ENCODE data around the gene SFMBT2.

Gene SFMBT2

DNA sequence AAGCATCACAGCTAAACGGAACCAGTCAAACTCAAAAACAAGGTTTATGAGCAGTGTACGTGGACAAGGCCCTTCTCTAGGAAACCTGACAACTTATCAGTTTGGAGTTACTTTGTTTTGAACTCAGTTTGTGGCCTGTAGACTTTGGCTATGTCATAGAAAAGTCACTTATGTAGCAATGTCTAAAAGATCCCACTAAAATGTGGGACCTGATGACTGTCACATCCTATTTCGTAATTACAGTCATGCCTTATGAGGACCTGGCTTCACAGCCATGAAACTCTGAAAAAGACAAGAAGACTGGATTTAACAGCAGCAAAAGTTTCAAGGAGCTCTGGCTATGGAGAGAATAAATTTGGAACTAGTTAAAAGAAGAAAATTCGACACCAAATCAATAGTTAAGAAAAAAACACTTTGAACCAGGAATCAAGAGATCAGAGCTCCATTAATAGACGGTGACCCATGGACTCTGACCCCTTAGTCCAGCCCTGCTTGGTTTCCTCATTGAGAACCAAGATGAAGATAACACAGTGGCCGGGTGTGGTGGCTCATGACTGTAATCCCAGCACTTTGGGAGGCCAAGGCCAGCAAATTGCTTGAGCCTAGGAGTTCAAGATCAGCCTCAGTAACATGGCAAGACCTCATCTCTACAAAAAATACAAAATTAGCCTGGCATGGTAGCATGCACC lies 204.3 kb downstream of the SFMBT2 start:
- no peak for DNase-seq
- Histone ChIP-seq H3K4me1 (ENCODE audit: control extremely low read depth in 1 of 4, control insufficient read depth in 4 of 4, insufficient read depth in 4 of 4, low read length in 3 of 4) (peaks cover 0 to 3% (median 0%) of the 10 kb centered on the region in 4 experiments), H3K36me3 (ENCODE audit: control insufficient read depth in 4 of 4, insufficient read depth in 4 of 4, low read length in 3 of 4) (peaks cover 0 to 34% (median 14%) of the 10 kb centered on the region in 4 experiments), H3K9me3 (ENCODE audit: control extremely low read depth in 1 of 5, control insufficient read depth in 4 of 5, insufficient read depth in 2 of 5, low read depth in 1 of 5, low read length in 4 of 5) (no peaks in the 10 kb centered on the region), H3K27ac (ENCODE audit: insufficient read depth in 1 of 2, low read depth in 1 of 2, low read length in 2 of 2, poor library complexity in 1 of 2, severe bottlenecking in 2 of 2) (no peak overlapping the region), H3K4me3 (ENCODE audit: control insufficient read depth in 1 of 7, extremely low read depth in 1 of 7, insufficient read depth in 4 of 7, low read depth in 2 of 7, low read length in 6 of 7) (no peak overlapping the region), H3K27me3 (replicated peaks in 2 of 5; ENCODE audit: control insufficient read depth in 4 of 5, insufficient read depth in 5 of 5, low read length in 4 of 5) (no peaks in the 10 kb centered on the region)
- WGBS (ENCODE audit: insufficient coverage) = 96% methylated on average over 6 of the region's 6 CpGs
- POLR2A ChIA-PET = no interaction called here
- CTCF ChIA-PET = no interaction called here

DNA sequence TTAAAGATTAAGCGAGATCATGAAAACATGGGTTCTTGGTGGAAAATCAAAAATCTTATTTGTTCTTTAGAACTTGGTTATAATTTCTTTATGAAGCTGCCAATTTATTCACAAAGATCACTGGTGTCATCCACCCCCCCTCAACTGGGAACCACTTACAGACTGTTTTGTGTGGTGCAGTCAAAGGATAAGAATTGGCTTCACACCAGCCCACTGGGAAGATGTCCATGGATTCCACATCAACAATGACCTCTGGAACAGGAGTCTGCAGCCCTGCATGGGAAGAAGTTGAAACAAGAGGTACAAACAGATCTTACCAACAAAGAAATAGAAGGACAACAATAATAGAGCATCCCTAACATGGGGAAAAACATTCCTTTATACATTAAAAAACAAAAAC lies 205.2 kb downstream of the SFMBT2 start:
- no peak overlapping the region for H3K27ac ChIP-seq (ENCODE audit: insufficient read depth in 1 of 2, low read depth in 1 of 2, low read length in 2 of 2, poor library complexity in 1 of 2, severe bottlenecking in 2 of 2)
- ChIA-PET CTCF (no interaction called here), POLR2A (no interaction called here)
- H3K36me3 ChIP-seq (ENCODE audit: control insufficient read depth in 4 of 4, insufficient read depth in 4 of 4, low read length in 3 of 4) = peaks cover 0 to 31% (median 16%) of the 10 kb centered on the region in 4 experiments
- H3K9me3 ChIP-seq (ENCODE audit: control extremely low read depth in 1 of 5, control insufficient read depth in 4 of 5, insufficient read depth in 2 of 5, low read depth in 1 of 5, low read length in 4 of 5) = no peaks in the 10 kb centered on the region
- H3K4me1 ChIP-seq (ENCODE audit: control extremely low read depth in 1 of 4, control insufficient read depth in 4 of 4, insufficient read depth in 4 of 4, low read length in 3 of 4) = peaks cover 0 to 3% (median 0%) of the 10 kb centered on the region in 4 experiments
- no CpG with 5 or more reads among the region's 1 CpG for WGBS (ENCODE audit: insufficient coverage)
- no peak for DNase-seq
- H3K27me3 ChIP-seq (replicated peaks in 2 of 5; ENCODE audit: control insufficient read depth in 4 of 5, insufficient read depth in 5 of 5, low read length in 4 of 5) = no peaks in the 10 kb centered on the region
- H3K4me3 ChIP-seq (ENCODE audit: control insufficient read depth in 1 of 7, extremely low read depth in 1 of 7, insufficient read depth in 4 of 7, low read depth in 2 of 7, low read length in 6 of 7) = no peak overlapping the region

DNA sequence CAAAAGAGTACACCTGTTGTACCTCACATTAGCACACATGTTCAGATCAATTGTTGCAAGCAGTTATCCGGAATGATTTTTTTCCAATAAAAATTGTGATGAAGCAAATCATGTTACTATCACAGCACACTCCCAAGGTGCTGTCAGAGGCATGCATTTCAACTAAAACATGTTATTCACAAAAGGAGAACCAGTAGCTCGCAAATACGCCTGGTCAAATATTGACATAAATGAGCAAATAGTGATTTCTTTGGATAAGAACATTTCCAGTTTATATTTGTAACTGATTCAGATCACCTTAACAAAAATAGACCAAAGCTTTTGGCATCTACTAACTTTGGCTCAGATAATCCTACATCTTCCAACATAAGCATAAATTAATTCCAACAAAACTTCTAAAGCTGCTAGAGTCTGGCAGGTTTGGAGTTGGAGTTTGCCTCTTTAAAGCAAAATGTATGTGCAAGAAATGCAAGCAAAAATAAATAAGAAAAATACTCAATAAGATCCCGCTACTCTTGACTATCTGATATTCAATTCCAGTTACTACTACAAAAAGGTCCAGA lies 208.0 kb downstream of the SFMBT2 start:
- ChIA-PET CTCF (no interaction called here), POLR2A (no interaction called here)
- Histone ChIP-seq H3K4me1 (ENCODE audit: control extremely low read depth in 1 of 4, control insufficient read depth in 4 of 4, insufficient read depth in 4 of 4, low read length in 3 of 4) (peaks cover 0 to 3% (median 0%) of the 10 kb centered on the region in 4 experiments), H3K4me3 (ENCODE audit: control insufficient read depth in 1 of 7, extremely low read depth in 1 of 7, insufficient read depth in 4 of 7, low read depth in 2 of 7, low read length in 6 of 7) (no peak overlapping the region), H3K27ac (ENCODE audit: insufficient read depth in 1 of 2, low read depth in 1 of 2, low read length in 2 of 2, poor library complexity in 1 of 2, severe bottlenecking in 2 of 2) (no peak overlapping the region), H3K9me3 (ENCODE audit: control extremely low read depth in 1 of 5, control insufficient read depth in 4 of 5, insufficient read depth in 2 of 5, low read depth in 1 of 5, low read length in 4 of 5) (no peaks in the 10 kb centered on the region), H3K36me3 (ENCODE audit: control insufficient read depth in 4 of 4, insufficient read depth in 4 of 4, low read length in 3 of 4) (peaks cover 0 to 41% (median 21%) of the 10 kb centered on the region in 4 experiments), H3K27me3 (replicated peaks in 2 of 5; ENCODE audit: control insufficient read depth in 4 of 5, insufficient read depth in 5 of 5, low read length in 4 of 5) (no peaks in the 10 kb centered on the region)
- WGBS (ENCODE audit: insufficient coverage) = 100% methylated on average over 2 of the region's 4 CpGs
- no peak for DNase-seq

DNA sequence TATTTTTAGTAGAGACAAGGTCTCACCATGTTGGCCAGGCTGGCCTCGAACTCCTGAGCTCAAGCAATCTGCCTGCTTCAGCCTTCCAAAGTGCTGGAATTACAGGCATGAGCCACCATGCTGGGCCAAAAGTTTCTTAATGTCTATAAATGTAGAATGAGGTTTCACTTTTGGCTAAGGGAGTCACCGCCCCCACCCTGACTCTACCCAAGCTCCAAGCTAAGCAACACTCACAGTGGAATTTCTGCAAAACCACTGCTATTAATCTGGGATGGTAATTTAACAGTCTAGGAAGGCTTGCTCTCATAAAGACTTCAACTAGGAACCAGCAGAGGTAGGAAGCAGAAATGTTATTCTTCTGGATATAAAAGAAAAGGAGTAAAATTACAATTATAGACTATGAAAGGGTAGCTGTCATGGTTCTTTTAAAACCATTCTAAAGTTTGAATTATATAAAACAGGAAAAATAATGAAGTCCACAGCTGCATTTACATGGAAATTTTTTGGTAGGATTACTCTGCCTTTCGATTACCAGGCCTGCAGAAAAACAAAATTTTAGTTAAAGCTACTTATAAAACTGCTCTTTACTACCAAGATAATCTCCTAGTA lies 211.6 kb downstream of the SFMBT2 start:
- H3K4me3 ChIP-seq (ENCODE audit: control insufficient read depth in 1 of 7, extremely low read depth in 1 of 7, insufficient read depth in 4 of 7, low read depth in 2 of 7, low read length in 6 of 7) = no peak overlapping the region
- POLR2A ChIA-PET = no interaction called here
- WGBS (ENCODE audit: insufficient coverage) = 100% methylated on average over 1 of the region's 3 CpGs
- peaks cover 0 to under 1% (median 0%) of the 10 kb centered on the region in 4 experiments for H3K4me1 ChIP-seq (ENCODE audit: control extremely low read depth in 1 of 4, control insufficient read depth in 4 of 4, insufficient read depth in 4 of 4, low read length in 3 of 4)
- H3K27ac ChIP-seq (ENCODE audit: insufficient read depth in 1 of 2, low read depth in 1 of 2, low read length in 2 of 2, poor library complexity in 1 of 2, severe bottlenecking in 2 of 2) = no peak overlapping the region
- CTCF ChIA-PET = no interaction called here
- DNase-seq = no peak
- H3K36me3 ChIP-seq (ENCODE audit: control insufficient read depth in 4 of 4, insufficient read depth in 4 of 4, low read length in 3 of 4) = peaks cover 19 to 64% (median 41%) of the 10 kb centered on the region in 4 experiments
- peaks cover 0 to 15% (median 5%) of the 10 kb centered on the region in 5 experiments for H3K9me3 ChIP-seq (ENCODE audit: control extremely low read depth in 1 of 5, control insufficient read depth in 4 of 5, insufficient read depth in 2 of 5, low read depth in 1 of 5, low read length in 4 of 5)
- no peaks in the 10 kb centered on the region for H3K27me3 ChIP-seq (replicated peaks in 2 of 5; ENCODE audit: control insufficient read depth in 4 of 5, insufficient read depth in 5 of 5, low read length in 4 of 5)

DNA sequence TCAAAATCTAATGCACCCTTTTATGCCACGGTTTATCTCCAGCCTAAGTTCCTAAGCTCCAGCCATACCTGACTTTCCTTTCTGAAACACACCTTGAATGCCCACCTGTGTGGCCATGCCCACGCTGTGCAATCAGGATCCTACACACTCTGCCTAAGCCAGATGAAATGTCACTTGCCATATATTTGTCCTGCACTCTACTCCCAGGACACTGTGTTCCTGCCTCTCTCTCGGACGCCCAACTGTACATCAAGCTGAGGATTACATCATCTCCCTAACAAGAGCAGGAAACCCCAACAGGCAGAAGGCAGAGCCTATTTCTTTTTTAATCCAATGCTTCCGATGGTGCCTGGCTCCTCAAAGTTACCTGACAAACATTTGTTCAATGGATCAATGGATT lies 214.6 kb downstream of the SFMBT2 start:
- 92% methylated on average over 5 of the region's 5 CpGs for WGBS (ENCODE audit: insufficient coverage)
- H3K4me1 ChIP-seq (ENCODE audit: control extremely low read depth in 1 of 4, control insufficient read depth in 4 of 4, insufficient read depth in 4 of 4, low read length in 3 of 4) = peaks cover 0 to 17% (median under 1%) of the 10 kb centered on the region in 4 experiments
- H3K36me3 ChIP-seq (ENCODE audit: control insufficient read depth in 4 of 4, insufficient read depth in 4 of 4, low read length in 3 of 4) = peaks cover 19 to 66% (median 40%) of the 10 kb centered on the region in 4 experiments

DNA sequence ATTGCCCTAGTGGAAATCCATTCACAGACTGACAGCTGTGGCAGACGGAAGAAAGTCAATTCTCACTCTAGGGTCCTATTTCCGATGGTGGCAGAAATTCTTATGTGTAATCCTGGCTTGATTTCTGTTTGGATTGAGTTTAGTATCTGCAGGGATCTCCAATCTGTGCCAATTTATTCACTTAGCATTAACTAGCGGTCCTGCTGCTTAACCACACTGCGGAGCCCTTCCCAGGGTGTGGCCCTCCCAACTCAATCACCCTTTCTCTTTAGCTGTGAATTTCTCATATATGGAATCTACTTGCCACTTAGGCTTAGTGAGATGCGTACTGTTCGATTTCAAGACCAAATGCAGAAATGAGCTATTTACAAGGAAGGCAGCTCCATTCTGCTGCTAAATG lies 215.7 kb downstream of the SFMBT2 start:
- 100% methylated on average over 6 of the region's 6 CpGs for WGBS (ENCODE audit: insufficient coverage)
- peaks cover 0 to 17% (median under 1%) of the 10 kb centered on the region in 4 experiments for H3K4me1 ChIP-seq (ENCODE audit: control extremely low read depth in 1 of 4, control insufficient read depth in 4 of 4, insufficient read depth in 4 of 4, low read length in 3 of 4)

More for the DNA sequence above, 214.6 kb downstream of the SFMBT2 start:
- ChIA-PET POLR2A (interaction anchor here (0.7 kb wide), 1 partner anchor 14 kb away, joined by 3 read pairs; no protein-coding TSS in a partner anchor), CTCF (no interaction called here)
- DNase-seq = no peak
- H3K27me3 ChIP-seq (replicated peaks in 2 of 5; ENCODE audit: control insufficient read depth in 4 of 5, insufficient read depth in 5 of 5, low read length in 4 of 5) = no peaks in the 10 kb centered on the region
- H3K9me3 ChIP-seq (ENCODE audit: control extremely low read depth in 1 of 5, control insufficient read depth in 4 of 5, insufficient read depth in 2 of 5, low read depth in 1 of 5, low read length in 4 of 5) = peaks cover 0 to 15% (median 5%) of the 10 kb centered on the region in 5 experiments
- H3K27ac ChIP-seq (ENCODE audit: insufficient read depth in 1 of 2, low read depth in 1 of 2, low read length in 2 of 2, poor library complexity in 1 of 2, severe bottlenecking in 2 of 2) = no peak overlapping the region
- no peak overlapping the region for H3K4me3 ChIP-seq (ENCODE audit: control insufficient read depth in 1 of 7, extremely low read depth in 1 of 7, insufficient read depth in 4 of 7, low read depth in 2 of 7, low read length in 6 of 7)

DNA sequence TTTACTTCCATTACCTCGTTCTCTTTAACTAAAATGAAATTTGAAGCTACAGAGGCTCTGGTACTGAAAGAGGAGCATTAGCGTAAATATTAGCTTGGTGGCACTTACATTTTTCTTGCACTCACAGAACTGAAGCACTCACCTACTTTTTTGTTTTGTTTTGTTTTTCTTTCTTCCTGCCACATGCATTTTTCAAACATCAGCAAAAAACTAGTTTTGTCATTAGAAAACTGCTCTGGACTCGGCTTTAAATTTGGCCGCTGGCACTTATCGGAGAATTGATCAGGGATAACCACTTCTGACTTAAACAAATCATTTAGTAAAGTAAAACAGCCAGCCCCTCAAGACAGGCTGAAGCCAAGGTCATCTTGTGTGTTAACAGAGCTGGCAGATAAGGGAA lies 216.3 kb downstream of the SFMBT2 start:
- Histone ChIP-seq H3K27ac (ENCODE audit: insufficient read depth in 1 of 2, low read depth in 1 of 2, low read length in 2 of 2, poor library complexity in 1 of 2, severe bottlenecking in 2 of 2) (no peak overlapping the region), H3K4me3 (ENCODE audit: control insufficient read depth in 1 of 7, extremely low read depth in 1 of 7, insufficient read depth in 4 of 7, low read depth in 2 of 7, low read length in 6 of 7) (no peak overlapping the region), H3K4me1 (ENCODE audit: control extremely low read depth in 1 of 4, control insufficient read depth in 4 of 4, insufficient read depth in 4 of 4, low read length in 3 of 4) (peaks cover 0 to 17% (median under 1%) of the 10 kb centered on the region in 4 experiments), H3K27me3 (replicated peaks in 2 of 5; ENCODE audit: control insufficient read depth in 4 of 5, insufficient read depth in 5 of 5, low read length in 4 of 5) (no peaks in the 10 kb centered on the region), H3K36me3 (ENCODE audit: control insufficient read depth in 4 of 4, insufficient read depth in 4 of 4, low read length in 3 of 4) (peaks cover 17 to 66% (median 40%) of the 10 kb centered on the region in 4 experiments), H3K9me3 (ENCODE audit: control extremely low read depth in 1 of 5, control insufficient read depth in 4 of 5, insufficient read depth in 2 of 5, low read depth in 1 of 5, low read length in 4 of 5) (peaks cover 0 to 15% (median 5%) of the 10 kb centered on the region in 5 experiments)
- ChIA-PET CTCF (no interaction called here), POLR2A (no interaction called here)
- no peak for DNase-seq
- WGBS (ENCODE audit: insufficient coverage) = 100% methylated on average over 4 of the region's 5 CpGs

More for the DNA sequence above, 215.7 kb downstream of the SFMBT2 start:
- CTCF ChIA-PET = no interaction called here
- POLR2A ChIA-PET = no interaction called here
- peaks cover 19 to 67% (median 40%) of the 10 kb centered on the region in 4 experiments for H3K36me3 ChIP-seq (ENCODE audit: control insufficient read depth in 4 of 4, insufficient read depth in 4 of 4, low read length in 3 of 4)
- H3K9me3 ChIP-seq (ENCODE audit: control extremely low read depth in 1 of 5, control insufficient read depth in 4 of 5, insufficient read depth in 2 of 5, low read depth in 1 of 5, low read length in 4 of 5) = peaks cover 0 to 15% (median 5%) of the 10 kb centered on the region in 5 experiments
- no peak overlapping the region for H3K27ac ChIP-seq (ENCODE audit: insufficient read depth in 1 of 2, low read depth in 1 of 2, low read length in 2 of 2, poor library complexity in 1 of 2, severe bottlenecking in 2 of 2)
- no peak for DNase-seq
- no peak overlapping the region for H3K4me3 ChIP-seq (ENCODE audit: control insufficient read depth in 1 of 7, extremely low read depth in 1 of 7, insufficient read depth in 4 of 7, low read depth in 2 of 7, low read length in 6 of 7)
- no peaks in the 10 kb centered on the region for H3K27me3 ChIP-seq (replicated peaks in 2 of 5; ENCODE audit: control insufficient read depth in 4 of 5, insufficient read depth in 5 of 5, low read length in 4 of 5)

All from common myeloid progenitor, CD34-positive (primary cell).